Stomach (tissue), 4 donors: ENCODE measurements around the gene TMTC1.

Experiments used
- EP300 ChIP-seq: sonication (generic); formaldehyde crosslinking; IDR thresholded peaks from one replicate; pipeline ENCODE4 v1.6.1; 2017; ENCODE audit warnings: antibody characterized with exemption
- POLR2A ChIP-seq, 4 donors: fragments of 450-650 bp; IDR thresholded peaks; one replicate each; pipeline ENCODE4 v1.6.1; 2016; ENCODE audit warnings: antibody characterized with exemption in 4 of 4, control low read depth in 2 of 4, mild to moderate bottlenecking in 1 of 4, moderate library complexity in 1 of 4
- POLR2AphosphoS5 ChIP-seq, 3 donors: sonication (generic); formaldehyde crosslinking; IDR thresholded peaks; one replicate each; pipeline ENCODE4 v1.6.1; 2016; ENCODE audit warnings: antibody characterized with exemption in 3 of 3
- TF ChIP-seq, protein P1 (sequence below), 7 experiments: fragments of 450-650 bp in 4 of 7; fragments of 200-600 bp in 3 of 7; sonication (generic) in 3 of 7; IDR thresholded peaks; one replicate each; pipeline ENCODE4 v1.5.1; 2016 to 2019; ENCODE audit warnings: antibody characterized with exemption in 7 of 7, control low read depth in 2 of 7, mild to moderate bottlenecking in 1 of 7

DNA sequence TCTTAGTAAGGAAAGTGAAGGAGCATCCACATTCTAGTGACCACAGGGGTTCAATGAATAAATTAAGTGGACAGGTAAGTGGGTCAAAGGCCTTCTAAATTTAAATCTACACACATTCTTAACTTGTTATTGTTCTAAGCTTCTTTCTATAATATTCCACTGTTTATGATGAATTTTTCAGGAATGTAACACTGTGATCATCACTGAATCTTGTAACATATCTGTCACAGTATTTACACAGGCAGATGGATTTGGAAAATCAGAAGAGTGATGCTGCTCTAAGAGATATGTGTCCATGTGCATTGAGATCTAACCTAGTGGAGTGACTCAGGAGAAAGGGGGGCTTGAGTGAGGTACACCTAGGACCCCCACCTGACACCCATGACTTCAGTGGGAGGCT, 170.8 kb downstream of the TMTC1 start:
- TF ChIP-seq, protein P1, sequence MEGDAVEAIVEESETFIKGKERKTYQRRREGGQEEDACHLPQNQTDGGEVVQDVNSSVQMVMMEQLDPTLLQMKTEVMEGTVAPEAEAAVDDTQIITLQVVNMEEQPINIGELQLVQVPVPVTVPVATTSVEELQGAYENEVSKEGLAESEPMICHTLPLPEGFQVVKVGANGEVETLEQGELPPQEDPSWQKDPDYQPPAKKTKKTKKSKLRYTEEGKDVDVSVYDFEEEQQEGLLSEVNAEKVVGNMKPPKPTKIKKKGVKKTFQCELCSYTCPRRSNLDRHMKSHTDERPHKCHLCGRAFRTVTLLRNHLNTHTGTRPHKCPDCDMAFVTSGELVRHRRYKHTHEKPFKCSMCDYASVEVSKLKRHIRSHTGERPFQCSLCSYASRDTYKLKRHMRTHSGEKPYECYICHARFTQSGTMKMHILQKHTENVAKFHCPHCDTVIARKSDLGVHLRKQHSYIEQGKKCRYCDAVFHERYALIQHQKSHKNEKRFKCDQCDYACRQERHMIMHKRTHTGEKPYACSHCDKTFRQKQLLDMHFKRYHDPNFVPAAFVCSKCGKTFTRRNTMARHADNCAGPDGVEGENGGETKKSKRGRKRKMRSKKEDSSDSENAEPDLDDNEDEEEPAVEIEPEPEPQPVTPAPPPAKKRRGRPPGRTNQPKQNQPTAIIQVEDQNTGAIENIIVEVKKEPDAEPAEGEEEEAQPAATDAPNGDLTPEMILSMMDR (IDR thresholded peaks at IDR 0.05): no peak
- TF ChIP-seq EP300 (no peak), POLR2A (IDR thresholded peaks at IDR 0.05) (no peak), POLR2AphosphoS5 (IDR thresholded peaks at IDR 0.05) (no peak)
